GM18873 (cell line): Measurements from ENCODE around the gene PCSK6.

Experiments used
- ATAC-seq: cut with Tn5 transposase; IDR thresholded peaks from one replicate; pipeline ENCODE4 v1.9.1; 2021; ENCODE audit warnings: mild to moderate bottlenecking, moderate library complexity, moderate number of reproducible peaks; ENCODE audit not compliant: unreplicated experiment, low FRiP score

The PCSK6 gene

GRCh38 chr15:101489599-101490407 is at the start of gene PCSK6:
PCSK6 (minus strand) TSS chr15:101489707; CDS start chr15:101489670, 37 bp downstream.
- ATAC-seq = no peak

GRCh38 chr15:101538996-101539395 is 49.5 kb upstream of the PCSK6 start:
- no peak for ATAC-seq

DNA sequence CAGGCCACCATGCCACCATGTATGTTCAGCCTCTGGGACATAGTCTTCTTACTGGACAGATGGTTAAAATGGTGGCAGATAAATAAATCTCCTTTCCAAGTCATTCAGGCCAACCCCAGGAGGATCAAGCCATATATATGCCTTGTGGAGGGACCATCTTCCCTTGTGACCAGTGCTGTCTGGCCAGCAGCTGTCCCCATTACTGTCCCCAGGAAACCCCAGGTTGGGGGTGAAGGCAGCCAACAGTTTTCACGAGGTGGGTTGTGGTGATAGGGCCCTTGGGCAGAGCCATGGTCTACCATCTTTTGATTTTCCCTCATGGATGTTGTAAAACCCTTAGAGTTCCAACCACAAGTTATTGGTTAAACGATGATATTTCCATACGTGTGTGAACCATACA is 48.7 kb upstream of the PCSK6 start:
- ATAC-seq = no peak

- ATAC-seq = no peak
Measured at GRCh38 chr15:101537483-101538080, 48.1 kb upstream of the PCSK6 start.

DNA sequence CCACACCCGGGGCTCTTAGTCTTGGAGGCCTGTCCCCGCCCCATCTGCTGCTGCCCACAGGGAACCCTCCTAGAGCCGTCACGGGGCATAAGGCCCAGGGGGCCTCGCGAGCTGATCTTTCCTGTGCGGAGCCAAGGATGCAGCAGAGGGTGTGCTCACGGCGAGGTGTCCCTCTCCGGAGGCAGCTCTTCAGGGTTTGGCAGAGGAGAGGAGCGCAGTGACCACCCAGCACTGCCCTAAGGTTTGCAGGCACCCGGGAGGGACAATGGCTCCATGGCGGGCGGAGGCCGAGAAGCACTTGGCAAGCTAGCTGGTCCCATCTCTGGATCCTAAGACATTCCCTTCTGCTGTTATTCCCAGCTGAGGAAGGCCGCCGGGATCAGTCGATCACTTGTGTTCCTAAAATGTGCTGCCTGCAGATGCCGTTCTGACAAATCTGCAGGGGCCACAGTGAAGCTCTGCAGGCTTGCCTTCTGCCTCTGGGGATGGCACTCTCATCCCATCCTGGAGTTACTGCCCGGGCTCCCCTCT is 47.4 kb upstream of the PCSK6 start:
- no peak for ATAC-seq

DNA sequence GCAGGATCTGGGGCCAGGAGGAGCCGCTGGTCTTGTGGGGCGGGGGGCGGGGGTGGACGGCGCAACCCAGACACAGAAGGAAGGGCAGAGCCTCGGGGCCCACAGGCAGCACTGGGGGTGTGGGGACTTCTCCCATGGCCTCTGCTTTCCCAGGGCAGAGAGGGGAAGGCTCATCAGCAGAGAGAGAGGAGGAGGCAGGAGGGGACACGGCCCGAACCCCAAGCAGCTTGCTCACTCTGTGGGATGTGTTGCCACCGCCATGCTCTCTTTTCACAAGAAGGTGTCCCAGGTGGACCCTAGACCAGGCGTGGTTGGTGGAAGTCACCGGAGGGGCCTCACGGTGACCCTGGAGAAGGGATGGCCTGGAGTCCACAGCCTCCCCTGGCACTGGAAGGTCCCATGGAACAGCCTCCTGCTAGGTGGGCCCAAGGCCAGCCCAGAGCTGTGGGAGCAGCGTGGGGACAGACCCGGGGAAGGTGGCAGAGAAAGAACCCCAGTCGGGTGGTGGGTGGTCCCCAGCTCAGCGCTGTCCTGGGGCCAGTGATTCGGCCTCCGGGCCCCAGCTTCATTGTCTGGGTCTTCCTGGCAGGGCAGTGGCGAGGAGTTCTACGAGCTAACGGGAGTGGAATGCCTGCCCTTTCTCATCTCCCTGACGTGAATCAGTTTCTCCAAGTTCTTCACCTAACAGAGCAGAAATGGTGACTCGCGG is 46.8 kb upstream of the PCSK6 start:
- ATAC-seq = no peak

- no peak for ATAC-seq
Measured at GRCh38 chr15:101535170-101535902, 45.8 kb upstream of the PCSK6 start.

DNA sequence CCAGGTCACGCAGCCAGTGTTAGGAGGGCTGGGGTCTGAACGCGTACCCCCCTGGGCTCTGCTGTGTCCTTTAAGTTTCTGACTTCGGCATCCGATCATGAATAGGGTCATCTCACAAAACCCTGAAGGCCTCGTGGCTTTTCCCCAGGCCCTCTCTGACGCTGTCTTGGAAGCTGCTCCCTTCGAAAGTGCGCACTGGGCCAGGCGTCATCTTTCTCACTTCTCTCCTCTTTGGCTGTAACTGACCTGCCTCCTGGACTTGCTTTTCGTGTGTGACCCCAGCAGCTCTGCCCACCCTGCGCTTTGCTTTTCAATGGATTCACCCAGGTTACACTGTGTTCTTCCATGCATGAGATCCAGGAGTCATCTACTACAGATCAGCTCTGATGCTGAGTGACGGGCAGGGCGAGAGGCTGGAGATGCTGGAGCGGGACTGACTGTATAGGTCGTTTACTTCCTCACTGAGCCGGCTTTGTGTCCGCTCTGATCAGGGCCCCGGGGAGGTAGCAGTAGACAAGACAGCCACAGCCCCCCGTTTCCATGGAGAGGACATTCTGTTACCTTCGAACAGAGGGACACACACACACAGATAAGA is 45.0 kb upstream of the PCSK6 start:
- no peak for ATAC-seq

DNA sequence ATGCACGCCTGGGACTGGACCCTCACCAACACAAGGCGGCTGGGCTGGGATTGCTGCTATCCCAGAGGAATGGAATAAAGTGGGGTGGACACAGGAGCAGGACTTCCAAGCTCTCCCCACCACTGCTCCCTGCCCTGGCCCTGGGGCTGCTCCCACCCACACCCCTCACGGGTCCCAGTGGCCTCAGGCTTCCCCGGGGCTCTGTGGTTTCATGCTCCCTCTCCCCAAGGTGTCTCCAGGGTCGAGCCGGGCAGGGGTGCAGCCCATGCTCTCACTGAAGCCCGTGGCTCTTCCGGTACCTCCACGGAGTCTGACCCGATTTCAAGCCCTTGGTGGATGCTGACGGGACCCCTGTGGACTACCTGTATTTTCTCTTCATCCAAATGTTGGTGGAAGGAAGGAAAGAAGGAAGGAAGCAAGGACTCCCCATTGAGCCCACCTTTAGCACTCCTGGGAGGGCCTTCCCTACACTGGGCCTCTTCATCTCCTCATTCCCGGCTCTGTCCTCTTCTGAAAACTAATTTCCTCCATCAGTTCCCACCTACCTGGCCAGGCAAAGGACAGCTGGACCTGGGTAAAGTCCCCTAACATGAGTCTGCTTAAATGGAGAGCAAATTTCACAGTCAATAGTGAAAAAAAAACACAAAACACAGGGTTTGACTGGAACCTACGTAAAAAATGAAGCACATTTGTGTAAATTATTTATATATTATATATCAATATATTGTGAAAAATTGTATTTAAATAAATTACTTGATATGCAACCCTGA is 44.0 kb upstream of the PCSK6 start:
- no peak for ATAC-seq

DNA sequence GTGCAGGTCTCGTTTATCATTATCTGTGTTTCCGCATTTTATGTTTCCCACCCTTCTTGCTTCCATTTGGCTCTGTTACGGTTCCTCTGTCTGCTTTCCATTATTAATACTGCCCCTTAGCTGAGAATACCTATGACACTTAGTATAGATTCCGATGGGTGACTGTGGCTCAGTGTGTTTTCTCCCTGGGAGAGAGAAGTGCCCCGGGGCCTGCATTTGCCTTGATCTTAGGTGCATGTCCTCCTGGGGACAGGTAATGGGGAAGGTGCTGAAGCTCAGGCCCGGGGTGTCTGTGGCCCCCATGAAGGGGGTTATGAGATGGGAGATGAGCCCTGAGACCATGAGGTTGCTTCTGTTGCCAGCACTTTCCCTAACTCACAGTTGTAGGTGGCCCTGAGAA is 43.4 kb upstream of the PCSK6 start:
- no peak for ATAC-seq

DNA sequence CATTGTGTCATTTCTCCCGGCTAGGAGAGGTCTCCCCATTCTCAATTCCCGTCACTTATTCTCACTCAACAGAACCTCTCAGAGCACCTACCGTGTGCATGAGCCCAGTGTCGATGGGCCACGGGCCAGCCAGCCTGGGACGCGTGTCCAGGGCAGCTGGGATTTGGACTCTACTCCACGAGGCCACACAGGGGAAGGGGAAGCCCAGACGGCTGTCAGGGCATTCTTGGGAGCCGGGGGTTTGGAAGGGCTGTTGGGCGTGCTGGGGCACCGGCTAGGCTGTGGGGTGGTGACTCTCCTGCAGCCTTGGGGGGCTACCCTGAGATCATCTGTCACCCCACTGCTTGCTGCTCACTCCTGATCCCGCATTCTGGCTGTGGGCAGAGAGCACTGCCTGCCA is 41.7 kb upstream of the PCSK6 start:
- no peak for ATAC-seq

DNA sequence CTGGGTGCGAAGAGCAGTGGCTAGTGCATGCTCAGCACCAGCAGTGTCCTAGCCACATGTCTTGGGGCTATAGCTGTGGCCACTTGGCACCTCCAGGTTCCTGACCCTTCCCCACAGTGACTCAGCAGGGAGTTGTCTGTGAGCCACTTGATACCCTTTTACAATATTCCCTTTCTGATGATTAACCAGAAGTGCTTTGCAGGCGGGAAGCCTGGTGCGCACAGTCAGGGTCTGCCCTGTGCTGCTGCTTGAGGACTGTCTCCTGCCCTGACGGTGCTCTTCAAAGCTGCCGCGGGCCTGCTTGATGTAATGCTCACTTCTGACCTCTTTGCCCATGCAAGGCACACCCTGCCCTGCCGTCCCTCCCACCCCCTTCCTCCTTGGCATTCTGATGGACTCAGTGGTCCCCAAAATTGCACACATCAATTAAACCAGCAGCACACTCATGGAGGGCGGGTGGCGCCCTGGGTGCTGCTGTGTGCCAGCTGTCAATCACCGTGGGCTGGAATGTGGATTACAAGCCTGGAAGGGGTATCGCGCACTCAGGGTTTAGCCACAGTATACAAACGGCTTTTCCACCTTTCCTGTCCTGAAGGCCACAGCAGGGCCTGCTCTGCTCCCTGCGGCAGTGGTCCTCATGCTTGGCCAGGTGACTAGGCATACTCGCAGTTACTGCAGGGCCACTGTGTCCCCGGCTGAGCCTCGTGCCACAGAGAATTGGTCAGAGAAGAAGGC is 40.9 kb upstream of the PCSK6 start:
- ATAC-seq = no peak

GRCh38 chr15:101528917-101529299 is 39.4 kb upstream of the PCSK6 start:
- no peak for ATAC-seq

GRCh38 chr15:101528108-101528916 is 38.8 kb upstream of the PCSK6 start:
- ATAC-seq = peak; percentile 71

- ATAC-seq = no peak
Measured at GRCh38 chr15:101526890-101527289, 37.4 kb upstream of the PCSK6 start.

GRCh38 chr15:101526442-101526841 is 36.9 kb upstream of the PCSK6 start:
- no peak for ATAC-seq

- ATAC-seq = no peak
Measured at GRCh38 chr15:101526021-101526420, 36.5 kb upstream of the PCSK6 start.

DNA sequence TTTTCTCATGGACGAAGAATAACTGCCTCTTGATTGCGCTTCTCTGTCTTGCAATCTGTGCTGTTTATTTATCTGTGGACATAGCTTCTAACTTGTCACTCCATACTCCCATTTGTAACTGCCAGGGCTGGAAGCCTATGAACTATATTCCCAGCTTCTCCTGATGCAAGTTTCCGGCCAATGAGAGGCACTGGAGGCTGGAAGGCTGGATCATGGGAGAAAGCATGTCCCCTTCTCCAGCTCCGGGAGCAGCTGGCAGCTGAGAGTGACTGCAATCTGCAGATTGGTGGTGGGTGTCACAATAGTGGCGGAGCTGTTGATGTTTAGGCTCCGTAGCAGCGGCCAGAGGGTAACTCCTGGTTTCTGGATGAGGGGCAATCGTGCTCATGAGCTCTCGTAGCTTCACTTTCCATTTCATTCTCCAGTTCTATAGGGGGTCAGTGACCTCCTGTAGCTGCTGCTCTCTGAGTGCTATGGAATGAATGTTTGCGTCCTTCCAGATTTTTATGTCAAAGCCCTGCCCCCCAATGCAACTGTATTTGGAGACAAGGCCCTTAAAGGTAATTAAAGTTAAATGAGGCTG is 35.7 kb upstream of the PCSK6 start:
- no peak for ATAC-seq
